GM19043 (cell line): Measurements from ENCODE around the gene CADM1.

Experiments
- ATAC-seq: cut with Tn5 transposase; IDR thresholded peaks from one replicate; pipeline ENCODE4 v1.9.1; 2021; ENCODE audit warnings: low read depth; ENCODE audit not compliant: unreplicated experiment

Gene CADM1

GRCh38 chr11:115222863-115223530 is 281.2 kb downstream of the CADM1 start:
- no peak for ATAC-seq

GRCh38 chr11:115222218-115222862 is 281.9 kb downstream of the CADM1 start:
- ATAC-seq: peak; percentile 93

GRCh38 chr11:115221461-115222069 is 282.6 kb downstream of the CADM1 start:
- peak; percentile 29 for ATAC-seq

- no peak for ATAC-seq
Measured at GRCh38 chr11:115220911-115221310, 283.3 kb downstream of the CADM1 start.

GRCh38 chr11:115220423-115220822 is 283.8 kb downstream of the CADM1 start:
- ATAC-seq: no peak

GRCh38 chr11:115219376-115219775 is 284.8 kb downstream of the CADM1 start:
- no peak for ATAC-seq

- ATAC-seq: no peak
Measured at GRCh38 chr11:115217726-115218311, 286.4 kb downstream of the CADM1 start.

- ATAC-seq: no peak
Measured at GRCh38 chr11:115215694-115216617, 288.3 kb downstream of the CADM1 start.

- no peak for ATAC-seq
Measured at GRCh38 chr11:115214644-115215234, 289.5 kb downstream of the CADM1 start.

- no peak for ATAC-seq
Measured at GRCh38 chr11:115213007-115213406, 291.2 kb downstream of the CADM1 start.

- no peak for ATAC-seq
Measured at GRCh38 chr11:115208808-115209259, 295.4 kb downstream of the CADM1 start.

GRCh38 chr11:115207916-115208315 is 296.3 kb downstream of the CADM1 start:
- no peak for ATAC-seq

- ATAC-seq: no peak
Measured at GRCh38 chr11:115207166-115207591, 297.0 kb downstream of the CADM1 start.

GRCh38 chr11:115206365-115207022 is 297.7 kb downstream of the CADM1 start:
- ATAC-seq: no peak

- no peak for ATAC-seq
Measured at GRCh38 chr11:115202900-115203552, 301.2 kb downstream of the CADM1 start.

GRCh38 chr11:115202074-115202473 is 302.1 kb downstream of the CADM1 start:
- no peak for ATAC-seq

GRCh38 chr11:115201111-115201792 is 303.0 kb downstream of the CADM1 start:
- ATAC-seq: no peak

GRCh38 chr11:115199481-115200069 is 304.6 kb downstream of the CADM1 start:
- ATAC-seq: no peak
